HUDEP-2 (cell line): ENCODE data around the gene LYRM4.
"Not testable (repeated sequence)": the region's sequence is repeated elsewhere in the genome, so short reads cannot be mapped to it uniquely, and the experiment has no call there.

Experiments used
- DNase-seq, 76 experiments: peaks; one replicate each; lab custom pipeline; 2025; ENCODE audit not compliant: unreplicated experiment in 76 of 76; lab: John Stamatoyannopoulos, UW

The LYRM4 gene

GRCh38 chr6:5084781-5085647 lies 175.7 kb downstream of the LYRM4 start, which contains the start of gene PPP1R3G:
Gene PPP1R3G, plus strand, starts transcription at chr6:5085341. Its CDS starts 145 bp downstream, at chr6:5085486.
- peak in 18 of 76 experiments; percentile 7 to 43 (median 22) for DNase-seq

- DNase-seq = peak in 1 of 76 experiments; percentile 40
Measured at GRCh38 chr6:5084360-5084780, 176.4 kb downstream of the LYRM4 start.

- no peak for DNase-seq
Measured at GRCh38 chr6:5083813-5084359, 176.9 kb downstream of the LYRM4 start.

- DNase-seq = no peak
Measured at GRCh38 chr6:5083307-5083583, 177.5 kb downstream of the LYRM4 start.

GRCh38 chr6:5082487-5083306 lies 178.1 kb downstream of the LYRM4 start:
- DNase-seq = no peak

GRCh38 chr6:5081955-5082354 lies 178.8 kb downstream of the LYRM4 start:
- no peak for DNase-seq

GRCh38 chr6:5081182-5081581 lies 179.6 kb downstream of the LYRM4 start:
- DNase-seq = no peak

- no peak for DNase-seq
Measured at GRCh38 chr6:5080574-5080973, 180.2 kb downstream of the LYRM4 start.

- DNase-seq = no peak
Measured at GRCh38 chr6:5079692-5080091, 181.1 kb downstream of the LYRM4 start.

- DNase-seq = peak in 17 of 76 experiments; percentile 13 to 57 (median 32)
Measured at GRCh38 chr6:5078121-5078669, 182.6 kb downstream of the LYRM4 start.

GRCh38 chr6:5076931-5077330 lies 183.8 kb downstream of the LYRM4 start:
- no peak for DNase-seq

- no peak for DNase-seq
Measured at GRCh38 chr6:5073992-5074391, 186.8 kb downstream of the LYRM4 start.

- no peak for DNase-seq
Measured at GRCh38 chr6:5072440-5072839, 188.3 kb downstream of the LYRM4 start.

- no peak for DNase-seq
Measured at GRCh38 chr6:5071216-5071615, 189.5 kb downstream of the LYRM4 start.

GRCh38 chr6:5068153-5068751 lies 192.5 kb downstream of the LYRM4 start:
- DNase-seq = no peak

GRCh38 chr6:5067305-5067704 lies 193.4 kb downstream of the LYRM4 start:
- no peak for DNase-seq

- DNase-seq = no peak
Measured at GRCh38 chr6:5066456-5067093, 194.2 kb downstream of the LYRM4 start.

GRCh38 chr6:5063617-5064016 lies 197.1 kb downstream of the LYRM4 start:
- DNase-seq = no peak

- DNase-seq = no peak
Measured at GRCh38 chr6:5061152-5061551, 199.6 kb downstream of the LYRM4 start.

- DNase-seq = not testable (repeated sequence)
Measured at GRCh38 chr6:5060439-5060838, 200.3 kb downstream of the LYRM4 start.
